GM19193 (cell line): Measurements from ENCODE around the gene NRF1.

Source experiments
- POLR2A ChIP-seq: IDR thresholded peaks from 4 replicates; pipeline ENCODE4 v1.6.1; 2011; ENCODE audit not compliant: insufficient read depth, insufficient read length; ENCODE audit errors: extremely low read depth

Gene NRF1

GRCh38 chr7:129803546-129804081 is 192.1 kb downstream of the NRF1 start:
- TF ChIP-seq POLR2A = no peak

- no peak for TF ChIP-seq POLR2A
Observed at GRCh38 chr7:129804111-129804889, 192.8 kb downstream of the NRF1 start.

- no peak for TF ChIP-seq POLR2A
Observed at GRCh38 chr7:129804890-129805719, 193.6 kb downstream of the NRF1 start.
